ENCODE data around the gene KAT7. TPM values are rescaled to one million over a fixed set of nuclear protein-coding genes. Genes with fewer than 3 reads are reported as not detected.
A peak's percentile ranks its signal among the peaks of the same experiment; 100 is the strongest.

Gene KAT7
- total and polyA plus RNA-seq, 2 of the 8 experiments (the other 6 are each of a cell fraction or from before 2014, with no cell fraction given): 90.9 to 139 TPM

DNA sequence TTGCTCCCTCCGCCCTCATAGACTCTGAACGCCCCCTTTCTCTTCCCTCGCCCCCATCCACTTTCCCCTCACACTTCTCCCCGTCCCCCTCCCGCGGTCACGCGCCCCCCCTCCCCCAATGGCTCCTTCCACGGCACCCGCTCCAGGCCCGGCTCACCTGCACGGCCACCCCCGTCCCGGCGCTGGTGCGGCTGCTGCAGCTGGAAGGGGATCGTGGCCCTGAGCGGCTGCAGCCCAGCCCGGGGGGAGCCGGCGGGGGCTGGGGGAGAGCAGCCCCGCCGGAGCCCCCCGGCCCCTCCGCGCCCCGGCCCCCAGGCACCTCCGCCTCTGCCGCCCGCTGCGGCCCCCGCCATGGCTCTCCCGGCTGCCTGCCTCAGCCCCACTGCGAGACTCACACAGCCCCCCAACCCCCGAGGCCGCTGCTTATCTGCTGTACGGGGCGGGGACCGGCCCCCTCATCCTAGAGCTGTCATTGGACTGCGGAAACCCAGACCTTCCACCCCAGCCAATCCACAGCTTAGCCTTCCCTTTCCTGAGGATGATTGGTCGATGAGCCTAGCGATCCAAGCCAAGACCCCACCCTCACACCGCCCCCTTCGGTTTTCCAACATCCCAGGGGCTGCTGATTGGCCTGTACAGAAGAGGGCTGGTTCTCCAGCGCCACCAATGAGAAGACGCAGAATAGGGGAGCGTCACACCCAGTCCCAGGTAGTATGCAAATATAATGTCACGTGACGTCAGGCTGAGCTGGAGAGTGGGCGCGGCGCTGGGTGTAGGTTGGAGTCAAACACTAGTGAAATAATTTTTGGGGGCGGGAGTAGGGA lies 24.5 kb upstream of the KAT7 start, which contains the start of gene FAM117A (continued):
- TF ChIP-seq KDM4A (IDR thresholded peaks at IDR 0.05; ENCODE audit: low read depth, low read length, severe bottlenecking): peak; percentile 11

Measured in H1 (cell line).